Measurements from ENCODE around the gene PAPPA2.

DNA sequence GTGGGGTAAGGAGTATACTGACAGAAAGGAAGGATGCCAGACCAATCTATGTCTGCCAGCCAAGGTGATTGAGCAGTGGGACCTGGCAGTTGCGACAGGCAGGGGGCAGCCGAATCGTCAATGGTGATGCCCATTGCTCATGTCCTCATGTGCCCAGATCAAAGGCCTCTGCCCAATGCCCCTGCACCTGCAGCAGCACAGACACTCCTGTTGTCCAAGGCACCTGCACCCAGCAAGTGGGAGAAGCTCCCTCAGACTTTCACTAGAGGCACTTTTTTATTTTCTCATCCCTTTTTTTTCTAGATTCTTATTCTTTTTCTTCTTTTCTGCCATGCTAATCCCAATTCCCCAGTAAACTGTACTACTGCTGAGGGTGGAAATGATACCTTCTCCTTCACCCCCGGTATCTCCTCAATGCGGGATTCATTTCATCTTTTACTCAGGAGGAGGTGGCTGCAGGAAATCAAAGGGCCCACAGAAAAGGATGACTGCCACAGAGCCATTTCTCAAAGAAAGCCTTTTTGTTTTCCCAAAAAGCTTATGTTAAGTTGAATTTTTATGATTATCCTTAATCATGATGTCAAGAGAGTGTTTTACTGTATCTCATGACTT lies 332.0 kb downstream of the PAPPA2 start:
- TF ChIP-seq, protein P1, sequence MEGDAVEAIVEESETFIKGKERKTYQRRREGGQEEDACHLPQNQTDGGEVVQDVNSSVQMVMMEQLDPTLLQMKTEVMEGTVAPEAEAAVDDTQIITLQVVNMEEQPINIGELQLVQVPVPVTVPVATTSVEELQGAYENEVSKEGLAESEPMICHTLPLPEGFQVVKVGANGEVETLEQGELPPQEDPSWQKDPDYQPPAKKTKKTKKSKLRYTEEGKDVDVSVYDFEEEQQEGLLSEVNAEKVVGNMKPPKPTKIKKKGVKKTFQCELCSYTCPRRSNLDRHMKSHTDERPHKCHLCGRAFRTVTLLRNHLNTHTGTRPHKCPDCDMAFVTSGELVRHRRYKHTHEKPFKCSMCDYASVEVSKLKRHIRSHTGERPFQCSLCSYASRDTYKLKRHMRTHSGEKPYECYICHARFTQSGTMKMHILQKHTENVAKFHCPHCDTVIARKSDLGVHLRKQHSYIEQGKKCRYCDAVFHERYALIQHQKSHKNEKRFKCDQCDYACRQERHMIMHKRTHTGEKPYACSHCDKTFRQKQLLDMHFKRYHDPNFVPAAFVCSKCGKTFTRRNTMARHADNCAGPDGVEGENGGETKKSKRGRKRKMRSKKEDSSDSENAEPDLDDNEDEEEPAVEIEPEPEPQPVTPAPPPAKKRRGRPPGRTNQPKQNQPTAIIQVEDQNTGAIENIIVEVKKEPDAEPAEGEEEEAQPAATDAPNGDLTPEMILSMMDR (IDR thresholded peaks at IDR 0.05) = no peak
- no peak for TF ChIP-seq POLR2A (IDR thresholded peaks at IDR 0.05)
